Right lobe of liver (tissue), 4 donors: ENCODE results near the gene CHST8.

ENCODE experiments used
- CTCF ChIP-seq, 4 donors: fragments of 200-600 bp in 3 of 4; fragments of 450-650 bp in 1 of 4; IDR thresholded peaks; one replicate each; pipeline versions ENCODE4 v1.5.1 to v1.8.0; 2016 to 2022; ENCODE audit warnings: antibody characterized with exemption in 4 of 4, mild to moderate bottlenecking in 2 of 4
- POLR2A ChIP-seq: fragments of 450-650 bp; IDR thresholded peaks from one replicate; pipeline ENCODE4 v1.6.1; 2017; ENCODE audit warnings: antibody characterized with exemption, mild to moderate bottlenecking
- donor health status: DM: no; HTN: no; CAD: no.
- donor health status: DM: no; HTN: no; CAD: no.
- donor health status: DM: no; HTN: yes; CAD: no.

- TF ChIP-seq CTCF (IDR thresholded peaks at IDR 0.05) (no peak), POLR2A (no peak)
These were observed 174.6 kb downstream of the CHST8 start, which contains the start of gene KCTD15 for GRCh38 chr19:33796164-33796875.
